ENCODE data around the gene PLEKHA6. TPM values are rescaled to one million over a fixed set of nuclear protein-coding genes. Genes with fewer than 3 reads are reported as not detected.
A peak's percentile ranks its signal among the peaks of the same experiment; 100 is the strongest.

The PLEKHA6 gene
- total and polyA plus RNA-seq, 4 donors = 17.1 to 33.2 (median 26.6) TPM

- peaks cover 16% of the 10 kb centered on the region for H3K27me3 ChIP-seq (ENCODE audit: control insufficient read depth, insufficient read depth, low read length)
- no peak for DNase-seq (ENCODE audit: low read depth in 4 of 6, low spot score in 6 of 6)
- H3K4me1 ChIP-seq (ENCODE audit: control insufficient read depth, insufficient read depth, low read length) = peaks cover 24% of the 10 kb centered on the region
- H3K27ac ChIP-seq (ENCODE audit: low read depth, low read length) = no peak overlapping the region
- H3K4me3 ChIP-seq (ENCODE audit: low read depth, low read length) = no peak overlapping the region
- WGBS (ENCODE audit: insufficient coverage) = 86% methylated on average over 4 of the region's 10 CpGs
- no peaks in the 10 kb centered on the region for H3K36me3 ChIP-seq (ENCODE audit: control insufficient read depth, insufficient read depth, low read length)
- H3K9me3 ChIP-seq (ENCODE audit: control insufficient read depth, insufficient read depth, low read length) = no peaks in the 10 kb centered on the region
Observed at GRCh38 chr1:204186597-204186996, 173.1 kb downstream of the PLEKHA6 start.

- Histone ChIP-seq H3K9me3 (ENCODE audit: control insufficient read depth, insufficient read depth, low read length) (no peaks in the 10 kb centered on the region), H3K4me3 (ENCODE audit: low read depth, low read length) (no peak overlapping the region), H3K27me3 (ENCODE audit: control insufficient read depth, insufficient read depth, low read length) (no peaks in the 10 kb centered on the region), H3K4me1 (ENCODE audit: control insufficient read depth, insufficient read depth, low read length) (no peaks in the 10 kb centered on the region), H3K36me3 (ENCODE audit: control insufficient read depth, insufficient read depth, low read length) (no peaks in the 10 kb centered on the region), H3K27ac (ENCODE audit: low read depth, low read length) (no peak overlapping the region)
- DNase-seq (ENCODE audit: low read depth in 4 of 6, low spot score in 6 of 6) = no peak
- no CpG with 5 or more reads among the region's 1 CpG for WGBS (ENCODE audit: insufficient coverage)
Observed at GRCh38 chr1:204181116-204181515, 178.6 kb downstream of the PLEKHA6 start.

- no peak for DNase-seq (ENCODE audit: low read depth in 4 of 6, low spot score in 6 of 6)
- no peaks in the 10 kb centered on the region for H3K36me3 ChIP-seq (ENCODE audit: control insufficient read depth, insufficient read depth, low read length)
- no peak overlapping the region for H3K4me3 ChIP-seq (ENCODE audit: low read depth, low read length)
- 68% methylated on average over 5 of the region's 6 CpGs for WGBS (ENCODE audit: insufficient coverage)
- no peaks in the 10 kb centered on the region for H3K9me3 ChIP-seq (ENCODE audit: control insufficient read depth, insufficient read depth, low read length)
- no peak overlapping the region for H3K27ac ChIP-seq (ENCODE audit: low read depth, low read length)
- no peaks in the 10 kb centered on the region for H3K27me3 ChIP-seq (ENCODE audit: control insufficient read depth, insufficient read depth, low read length)
- H3K4me1 ChIP-seq (ENCODE audit: control insufficient read depth, insufficient read depth, low read length) = no peaks in the 10 kb centered on the region
Observed at GRCh38 chr1:204180133-204180532, 179.6 kb downstream of the PLEKHA6 start.

GRCh38 chr1:204178487-204179281, 181.0 kb downstream of the PLEKHA6 start:
- H3K4me3 ChIP-seq (ENCODE audit: low read depth, low read length) = no peak overlapping the region
- H3K36me3 ChIP-seq (ENCODE audit: control insufficient read depth, insufficient read depth, low read length) = no peaks in the 10 kb centered on the region
- WGBS (ENCODE audit: insufficient coverage) = 92% methylated on average over 7 of the region's 7 CpGs
- no peak for DNase-seq (ENCODE audit: low read depth in 4 of 6, low spot score in 6 of 6)
- H3K27me3 ChIP-seq (ENCODE audit: control insufficient read depth, insufficient read depth, low read length) = no peaks in the 10 kb centered on the region
- H3K4me1 ChIP-seq (ENCODE audit: control insufficient read depth, insufficient read depth, low read length) = no peaks in the 10 kb centered on the region
- no peak overlapping the region for H3K27ac ChIP-seq (ENCODE audit: low read depth, low read length)
- H3K9me3 ChIP-seq (ENCODE audit: control insufficient read depth, insufficient read depth, low read length) = no peaks in the 10 kb centered on the region

GRCh38 chr1:204177133-204177532, 182.6 kb downstream of the PLEKHA6 start:
- no peak overlapping the region for H3K4me3 ChIP-seq (ENCODE audit: low read depth, low read length)
- 68% methylated on average over 4 of the region's 4 CpGs for WGBS (ENCODE audit: insufficient coverage)
- H3K27me3 ChIP-seq (ENCODE audit: control insufficient read depth, insufficient read depth, low read length) = no peaks in the 10 kb centered on the region
- DNase-seq (ENCODE audit: low read depth in 4 of 6, low spot score in 6 of 6) = no peak
- no peak overlapping the region for H3K27ac ChIP-seq (ENCODE audit: low read depth, low read length)
- H3K36me3 ChIP-seq (ENCODE audit: control insufficient read depth, insufficient read depth, low read length) = no peaks in the 10 kb centered on the region
- H3K9me3 ChIP-seq (ENCODE audit: control insufficient read depth, insufficient read depth, low read length) = no peaks in the 10 kb centered on the region
- H3K4me1 ChIP-seq (ENCODE audit: control insufficient read depth, insufficient read depth, low read length) = no peaks in the 10 kb centered on the region

GRCh38 chr1:204176049-204176448, 183.7 kb downstream of the PLEKHA6 start:
- no peak overlapping the region for H3K4me3 ChIP-seq (ENCODE audit: low read depth, low read length)
- WGBS (ENCODE audit: insufficient coverage) = 80% methylated on average over 1 of the region's 5 CpGs
- no peaks in the 10 kb centered on the region for H3K36me3 ChIP-seq (ENCODE audit: control insufficient read depth, insufficient read depth, low read length)
- H3K27me3 ChIP-seq (ENCODE audit: control insufficient read depth, insufficient read depth, low read length) = no peaks in the 10 kb centered on the region
- no peaks in the 10 kb centered on the region for H3K4me1 ChIP-seq (ENCODE audit: control insufficient read depth, insufficient read depth, low read length)
- no peak overlapping the region for H3K27ac ChIP-seq (ENCODE audit: low read depth, low read length)
- peak in 1 of 6 donors; percentile 61 for DNase-seq (ENCODE audit: low read depth in 4 of 6, low spot score in 6 of 6)
- no peaks in the 10 kb centered on the region for H3K9me3 ChIP-seq (ENCODE audit: control insufficient read depth, insufficient read depth, low read length)

- H3K27me3 ChIP-seq (ENCODE audit: control insufficient read depth, insufficient read depth, low read length) = no peaks in the 10 kb centered on the region
- H3K4me3 ChIP-seq (ENCODE audit: low read depth, low read length) = no peak overlapping the region
- no peaks in the 10 kb centered on the region for H3K36me3 ChIP-seq (ENCODE audit: control insufficient read depth, insufficient read depth, low read length)
- H3K27ac ChIP-seq (ENCODE audit: low read depth, low read length) = no peak overlapping the region
- 87% methylated on average over 3 of the region's 3 CpGs for WGBS (ENCODE audit: insufficient coverage)
- DNase-seq (ENCODE audit: low read depth in 4 of 6, low spot score in 6 of 6) = no peak
- H3K9me3 ChIP-seq (ENCODE audit: control insufficient read depth, insufficient read depth, low read length) = no peaks in the 10 kb centered on the region
- no peaks in the 10 kb centered on the region for H3K4me1 ChIP-seq (ENCODE audit: control insufficient read depth, insufficient read depth, low read length)
Observed at GRCh38 chr1:204174958-204175357, 184.8 kb downstream of the PLEKHA6 start.

- peak in 1 of 6 donors; percentile 24 for DNase-seq (ENCODE audit: low read depth in 4 of 6, low spot score in 6 of 6)
- H3K4me1 ChIP-seq (ENCODE audit: control insufficient read depth, insufficient read depth, low read length) = no peaks in the 10 kb centered on the region
- H3K36me3 ChIP-seq (ENCODE audit: control insufficient read depth, insufficient read depth, low read length) = no peaks in the 10 kb centered on the region
- H3K27me3 ChIP-seq (ENCODE audit: control insufficient read depth, insufficient read depth, low read length) = no peaks in the 10 kb centered on the region
- no CpG with 5 or more reads among the region's 2 CpGs for WGBS (ENCODE audit: insufficient coverage)
- no peak overlapping the region for H3K4me3 ChIP-seq (ENCODE audit: low read depth, low read length)
- peaks cover 2% of the 10 kb centered on the region for H3K9me3 ChIP-seq (ENCODE audit: control insufficient read depth, insufficient read depth, low read length)
- no peak overlapping the region for H3K27ac ChIP-seq (ENCODE audit: low read depth, low read length)
Observed at GRCh38 chr1:204172404-204173029, 187.2 kb downstream of the PLEKHA6 start.

GRCh38 chr1:204171751-204172178, 188.0 kb downstream of the PLEKHA6 start:
- Histone ChIP-seq H3K4me3 (ENCODE audit: low read depth, low read length) (no peak overlapping the region), H3K9me3 (ENCODE audit: control insufficient read depth, insufficient read depth, low read length) (peaks cover 2% of the 10 kb centered on the region), H3K27ac (ENCODE audit: low read depth, low read length) (no peak overlapping the region), H3K36me3 (ENCODE audit: control insufficient read depth, insufficient read depth, low read length) (no peaks in the 10 kb centered on the region), H3K27me3 (ENCODE audit: control insufficient read depth, insufficient read depth, low read length) (no peaks in the 10 kb centered on the region), H3K4me1 (ENCODE audit: control insufficient read depth, insufficient read depth, low read length) (no peaks in the 10 kb centered on the region)
- no CpG with 5 or more reads among the region's 4 CpGs for WGBS (ENCODE audit: insufficient coverage)
- DNase-seq (ENCODE audit: low read depth in 4 of 6, low spot score in 6 of 6) = no peak

All from spinal cord (tissue), 10 donors.